Measurements from ENCODE around the gene MEIS2.
"Not testable (repeated sequence)": the region's sequence is repeated elsewhere in the genome, so short reads cannot be mapped to it uniquely, and the experiment has no call there.

The MEIS2 gene

DNA sequence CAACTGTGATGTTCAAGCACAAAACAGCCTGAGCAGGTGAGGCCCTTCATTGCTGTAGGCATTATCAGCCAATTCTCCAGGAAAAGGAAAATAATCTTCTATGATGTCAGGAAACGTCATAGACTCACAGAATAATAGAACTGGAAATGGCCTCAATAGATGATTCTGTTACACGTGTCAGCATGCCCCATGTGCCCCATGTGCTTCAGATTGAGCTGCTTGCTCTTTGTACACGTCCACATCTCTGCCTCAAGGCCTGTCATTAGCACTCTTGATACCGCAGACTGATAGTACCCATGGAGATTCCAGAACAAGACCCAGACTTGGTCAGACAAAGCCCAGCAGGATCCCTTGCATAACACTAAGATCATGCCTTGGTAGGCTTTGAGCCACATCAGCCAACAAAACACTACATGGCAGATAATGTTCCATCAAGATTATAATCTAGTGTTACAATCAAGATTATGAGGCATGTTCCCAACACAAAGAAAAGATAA is 95.9 kb downstream of the MEIS2 start:
- DNase-seq: no peak

DNA sequence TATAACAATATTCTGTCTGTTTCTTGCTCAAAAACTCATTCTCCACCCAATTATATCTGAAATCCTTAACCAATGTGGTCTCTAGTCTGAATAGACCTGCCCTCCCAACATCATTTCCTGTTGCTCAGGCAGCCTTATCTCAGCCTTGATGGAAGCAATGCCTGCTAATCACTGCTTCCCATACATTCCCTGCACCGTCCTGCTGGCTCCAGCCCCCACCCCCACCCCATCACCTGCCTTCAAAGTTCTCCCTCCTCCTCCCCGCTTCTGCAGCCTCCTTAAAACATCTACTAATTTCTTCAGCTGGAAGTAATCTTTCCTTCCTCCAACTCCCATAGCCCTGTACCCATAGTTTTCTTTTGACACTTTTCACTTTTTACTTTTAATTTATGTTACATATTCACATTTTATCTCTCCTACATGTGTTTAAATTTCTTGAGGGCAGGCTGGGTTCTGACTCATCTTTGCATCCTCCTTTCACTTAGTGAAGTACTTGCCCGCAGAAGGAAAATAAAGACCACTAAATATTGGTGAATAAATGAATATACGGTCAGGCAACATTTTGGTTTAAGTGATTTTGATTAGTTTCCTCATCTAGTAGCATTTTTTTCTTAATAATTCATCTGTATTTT is 98.2 kb downstream of the MEIS2 start:
- DNase-seq: no peak

GRCh38 chr15:37001417-37001816 is 98.9 kb downstream of the MEIS2 start:
- DNase-seq: no peak

DNA sequence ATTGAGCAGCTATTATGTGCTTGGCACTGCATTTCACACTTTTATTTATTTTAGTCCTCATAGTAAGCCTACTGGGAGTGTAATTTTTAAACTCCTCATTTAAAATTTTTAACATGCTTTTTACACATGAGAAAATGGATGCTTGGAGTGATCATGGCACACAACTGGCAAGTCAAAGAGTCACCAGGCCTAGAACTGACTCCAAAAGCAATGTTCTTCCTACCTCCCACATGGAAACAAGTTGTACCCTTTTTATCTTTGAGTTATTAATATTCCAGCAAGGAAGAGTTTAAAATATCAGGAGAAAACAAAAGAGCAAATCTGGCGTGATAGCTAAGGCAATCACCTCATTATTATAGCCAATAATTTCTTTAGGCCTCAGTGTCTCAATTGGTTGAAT is 100.6 kb downstream of the MEIS2 start:
- DNase-seq: no peak

GRCh38 chr15:36996538-36997181 is 103.7 kb downstream of the MEIS2 start:
- no peak for DNase-seq

- no peak for DNase-seq
These were observed 104.2 kb downstream of the MEIS2 start for GRCh38 chr15:36996121-36996520.

DNA sequence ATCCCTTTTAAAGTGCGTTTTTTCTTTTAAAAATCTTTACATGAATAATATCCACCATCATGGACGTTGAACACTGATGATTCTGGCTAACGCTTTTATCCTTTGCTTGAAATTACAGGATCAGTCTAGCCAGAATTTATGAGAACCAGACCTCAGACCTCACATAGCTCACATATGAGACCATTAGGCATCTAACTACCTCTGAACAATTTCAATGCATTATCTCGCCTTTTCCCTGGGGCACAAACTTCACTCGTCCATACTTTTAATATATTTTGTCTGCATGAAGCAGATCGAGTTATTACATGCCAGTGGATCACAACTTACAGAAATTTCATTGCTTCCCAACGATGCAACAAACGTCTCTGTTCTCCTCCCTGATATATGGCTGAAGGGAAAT is 105.6 kb downstream of the MEIS2 start:
- no peak for DNase-seq

GRCh38 chr15:36992454-36992853 is 107.9 kb downstream of the MEIS2 start:
- no peak for DNase-seq

DNA sequence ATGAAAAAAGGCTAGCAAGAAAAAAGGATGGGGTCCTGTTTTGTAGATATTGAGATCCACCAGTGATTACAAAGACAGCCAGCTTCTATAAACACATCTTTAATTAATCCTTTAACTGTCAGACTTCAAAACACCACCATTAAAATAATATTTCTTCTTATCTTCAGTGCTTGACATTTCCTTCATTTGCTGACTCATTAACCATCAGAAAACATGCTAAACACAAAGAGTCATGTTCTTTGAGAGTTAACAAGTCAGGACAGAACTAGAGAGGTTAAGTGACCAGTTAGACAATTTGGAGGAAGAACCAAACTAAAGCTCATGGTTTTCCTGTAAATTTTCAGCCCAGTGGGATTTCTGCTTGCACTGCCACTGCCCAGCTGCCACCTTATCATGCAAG is 111.4 kb downstream of the MEIS2 start:
- DNase-seq: no peak

DNA sequence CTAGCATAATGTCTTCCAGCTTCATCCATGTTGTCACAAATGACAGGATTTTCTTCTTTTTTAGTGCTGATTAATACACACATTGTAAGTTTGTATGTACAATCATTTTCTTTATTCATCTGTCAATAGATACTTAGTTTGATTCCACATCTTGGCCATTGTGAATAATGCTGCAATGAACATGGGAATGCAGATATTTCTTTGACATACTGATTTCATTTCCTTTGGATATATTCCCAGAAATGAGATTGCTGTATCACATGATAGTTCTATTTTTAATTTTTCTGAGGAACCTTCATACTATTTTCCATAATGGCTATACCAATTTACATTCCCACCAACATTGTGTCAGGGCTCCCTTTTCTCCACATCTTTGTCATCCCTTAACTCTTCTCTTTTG is 117.9 kb downstream of the MEIS2 start:
- DNase-seq: no peak

DNA sequence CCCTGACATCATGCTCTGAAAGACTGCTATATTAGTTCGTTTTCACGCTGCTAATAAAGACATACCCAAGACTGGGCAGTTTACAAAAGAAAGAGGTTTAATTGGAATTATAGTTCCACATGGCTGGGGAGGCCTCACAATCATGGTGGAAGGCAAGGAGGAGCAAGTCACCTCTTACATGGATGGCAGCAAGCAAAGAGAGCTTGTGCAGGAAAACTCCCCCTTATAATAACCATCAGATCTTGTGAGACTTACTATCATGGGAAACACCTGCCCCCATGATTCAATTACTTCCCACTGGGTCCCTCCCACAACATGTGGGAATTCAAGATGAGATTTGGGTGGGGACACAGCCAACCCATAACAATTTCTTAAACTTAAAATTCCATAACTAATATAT is 120.1 kb downstream of the MEIS2 start:
- not testable (repeated sequence) for DNase-seq

- DNase-seq: no peak
These were observed 121.7 kb downstream of the MEIS2 start for GRCh38 chr15:36978625-36979024.

GRCh38 chr15:36978126-36978525 is 122.2 kb downstream of the MEIS2 start:
- no peak for DNase-seq

DNA sequence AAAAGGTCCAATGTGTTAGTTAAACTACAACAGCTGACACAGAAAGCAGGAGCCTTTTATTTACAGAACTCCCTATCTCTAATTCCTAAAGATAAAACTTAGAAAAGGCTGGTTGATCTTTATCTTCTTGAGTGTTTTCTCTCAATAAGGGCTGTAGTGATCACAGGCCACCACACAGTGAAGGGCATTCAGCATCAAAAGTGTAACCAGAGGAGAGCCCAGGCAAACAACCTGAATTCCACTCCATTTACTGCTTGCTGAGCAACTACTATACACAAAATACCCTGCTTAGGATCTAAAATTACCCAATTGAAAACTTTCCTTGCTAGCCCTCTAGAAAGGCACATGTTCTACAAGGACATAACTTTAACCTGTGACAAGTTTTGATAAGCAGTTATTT is 122.7 kb downstream of the MEIS2 start:
- DNase-seq: no peak

GRCh38 chr15:36972704-36973103 is 127.6 kb downstream of the MEIS2 start:
- no peak for DNase-seq

DNA sequence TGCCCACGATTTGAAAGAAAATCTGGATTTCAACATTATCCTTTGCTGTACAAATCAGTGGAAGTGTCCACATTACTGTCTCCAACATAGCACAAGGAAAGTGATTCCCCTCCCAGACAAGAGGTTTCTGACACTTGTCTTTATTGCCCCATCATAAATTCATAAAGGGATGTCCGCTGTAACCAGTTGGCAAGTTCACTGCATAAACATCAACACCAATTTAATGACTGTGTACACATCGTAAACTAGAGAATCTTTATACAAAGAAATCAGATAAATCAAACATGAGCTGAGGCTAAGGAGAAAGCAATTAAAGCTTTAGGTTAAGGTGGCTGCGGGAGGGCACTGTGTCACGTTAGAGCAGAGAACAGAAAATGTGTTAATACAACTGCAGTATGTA is 129.8 kb downstream of the MEIS2 start:
- no peak for DNase-seq

DNA sequence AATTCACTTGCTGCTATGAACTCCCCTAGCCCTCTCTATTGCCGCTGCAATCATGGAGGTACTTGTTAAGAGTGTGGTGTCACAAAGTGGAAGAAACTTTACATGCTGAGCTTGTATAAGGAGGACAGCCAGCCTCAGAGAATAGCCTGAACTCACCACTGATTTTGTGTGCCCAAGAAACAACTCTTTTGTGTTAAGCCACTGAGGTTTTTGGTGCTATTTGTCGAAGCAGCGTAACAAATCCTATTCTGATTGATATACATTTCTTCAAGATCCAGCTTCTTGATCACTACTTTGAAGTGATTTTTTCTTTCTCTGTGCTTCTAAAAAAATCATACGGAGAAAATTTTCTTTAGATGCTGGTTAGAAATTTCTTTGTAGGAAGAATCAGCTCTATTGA is 132.4 kb downstream of the MEIS2 start:
- no peak for DNase-seq

DNA sequence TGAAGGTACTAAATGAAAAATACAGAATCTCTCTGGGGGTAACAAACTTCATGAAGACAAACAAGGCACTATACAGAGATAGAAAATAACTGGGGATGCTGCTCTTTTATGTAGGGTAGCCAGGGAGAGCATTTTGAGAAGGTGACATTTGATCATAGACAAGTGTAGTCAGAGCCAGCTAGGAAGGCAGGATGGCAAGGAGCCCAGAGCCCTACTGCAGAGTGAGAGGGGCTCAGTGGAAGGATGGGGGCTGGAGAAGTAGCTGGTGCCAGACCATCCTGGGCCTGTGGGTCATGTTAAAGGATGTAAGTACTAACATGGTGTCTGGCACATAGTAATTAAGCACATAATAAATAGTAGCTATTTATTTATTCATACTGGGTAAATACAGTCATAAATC is 133.6 kb downstream of the MEIS2 start:
- no peak for DNase-seq

- no peak for DNase-seq
These were observed 134.6 kb downstream of the MEIS2 start for GRCh38 chr15:36965570-36966342.

DNA sequence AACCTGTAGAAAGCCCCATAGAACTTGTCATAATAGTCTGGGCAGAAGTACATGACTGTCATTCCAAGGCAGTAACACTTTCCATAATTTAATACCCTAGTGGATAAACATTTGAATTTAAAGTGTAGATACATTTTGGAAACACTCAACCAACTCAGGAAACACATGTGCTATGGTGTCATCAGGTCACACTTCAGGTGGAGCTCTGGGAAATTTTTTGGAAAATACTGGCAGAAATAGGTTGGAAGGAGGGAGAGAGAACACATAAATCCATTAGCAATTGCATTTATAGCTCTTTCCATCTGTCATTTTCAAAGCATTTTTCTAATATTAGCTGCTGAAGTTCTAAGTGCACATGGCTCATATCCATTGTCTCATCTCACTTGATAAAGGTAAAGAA is 135.7 kb downstream of the MEIS2 start:
- DNase-seq: no peak

GRCh38 chr15:36961956-36962355 is 138.4 kb downstream of the MEIS2 start:
- DNase-seq: no peak

DNA sequence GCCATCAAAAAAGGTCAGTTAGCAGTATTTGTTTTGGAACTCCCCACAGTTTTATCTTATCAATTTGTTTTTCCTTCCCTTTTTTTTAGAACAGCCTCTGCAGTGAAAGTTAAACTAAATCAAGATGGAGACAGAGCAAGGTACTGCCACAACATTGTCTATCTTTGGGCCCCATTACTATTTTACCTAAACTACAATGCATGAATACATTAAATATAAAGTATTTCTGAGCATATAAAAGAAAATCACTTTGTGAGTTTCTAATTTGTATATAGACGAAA is 139.5 kb downstream of the MEIS2 start:
- no peak for DNase-seq

- no peak for DNase-seq
These were observed 140.0 kb downstream of the MEIS2 start for GRCh38 chr15:36960179-36960946.

GRCh38 chr15:36959746-36960145 is 140.6 kb downstream of the MEIS2 start:
- DNase-seq: no peak

All from stimulated activated CD4-positive, alpha-beta T cell treated with anti-CD3 and anti-CD28 coated beads, Interleukin-1b, Interleukin-23, amount 100 ng/mL, for 48 hours (primary cell).